Islet precursor cell (in vitro differentiated cells): ENCODE results near the gene RCC2.
"Not testable (repeated sequence)": the region's sequence is repeated elsewhere in the genome, so short reads cannot be mapped to it uniquely, and the experiment has no call there.

Source experiments
- DNase-seq: peaks from one replicate; pipeline ENCODE4 v3.0.0-alpha.2; 2018

RCC2 gene

GRCh38 chr1:17416389-17416788 is 23.1 kb downstream of the RCC2 start:
- no peak for DNase-seq

GRCh38 chr1:17414022-17414421 is 25.5 kb downstream of the RCC2 start:
- no peak for DNase-seq

GRCh38 chr1:17412093-17412870 is 27.2 kb downstream of the RCC2 start:
- DNase-seq, result peak; percentile 90

- DNase-seq, result no peak
Measured at GRCh38 chr1:17409391-17409811, 30.1 kb downstream of the RCC2 start.

- not testable (repeated sequence) for DNase-seq
Measured at GRCh38 chr1:17407786-17408514, 31.5 kb downstream of the RCC2 start.

GRCh38 chr1:17406760-17407475 is 32.6 kb downstream of the RCC2 start:
- DNase-seq, result not testable (repeated sequence)

- peak; percentile 93 for DNase-seq
Measured at GRCh38 chr1:17405898-17406759, 33.3 kb downstream of the RCC2 start.

GRCh38 chr1:17404820-17405219 is 34.7 kb downstream of the RCC2 start:
- DNase-seq, result no peak

- DNase-seq, result no peak
Measured at GRCh38 chr1:17404034-17404684, 35.3 kb downstream of the RCC2 start.

- no peak for DNase-seq
Measured at GRCh38 chr1:17403081-17403480, 36.4 kb downstream of the RCC2 start.

- DNase-seq, result no peak
Measured at GRCh38 chr1:17401841-17402240, 37.6 kb downstream of the RCC2 start.

GRCh38 chr1:17400725-17401341 is 38.6 kb downstream of the RCC2 start:
- DNase-seq, result no peak

GRCh38 chr1:17397910-17398695 is 41.4 kb downstream of the RCC2 start:
- no peak for DNase-seq

- no peak for DNase-seq
Measured at GRCh38 chr1:17393230-17393629, 46.2 kb downstream of the RCC2 start.

GRCh38 chr1:17392199-17392740 is 47.2 kb downstream of the RCC2 start:
- no peak for DNase-seq

GRCh38 chr1:17381161-17381560 is 58.3 kb downstream of the RCC2 start:
- no peak for DNase-seq

GRCh38 chr1:17377325-17377953 is 62.0 kb downstream of the RCC2 start:
- DNase-seq, result peak; percentile 69

GRCh38 chr1:17375651-17376050 is 63.8 kb downstream of the RCC2 start:
- no peak for DNase-seq

- DNase-seq, result no peak
Measured at GRCh38 chr1:17372955-17373354, 66.5 kb downstream of the RCC2 start.

GRCh38 chr1:17371896-17372295 is 67.6 kb downstream of the RCC2 start, which contains the start of gene PADI6:
PADI6 (plus strand) TSS chr1:17372196; CDS start chr1:17372246, 50 bp downstream.
- DNase-seq, result no peak
